B cell (primary cell): ENCODE data around the gene DHX36. TPM values are rescaled to one million over a fixed set of nuclear protein-coding genes. Genes with fewer than 3 reads are reported as not detected.

Source experiments
- ATAC-seq: fragments of 200-7000 bp; cut with Tn5 transposase; one replicate; pipeline ENCODE4 v1.10.0; 2021; ENCODE audit warnings: low read depth, mild to moderate bottlenecking, moderate number of reproducible peaks, moderate library complexity
- CTCF ChIA-PET: fragments of 350-600 bp; sonication (Branson Sonifier 250); formaldehyde crosslinking; loops from one replicate; lab custom pipeline; 2021; ENCODE audit warnings: antibody characterized with exemption, inconsistent platforms; lab: Charles Lee
- POLR2A ChIA-PET: fragments of 350-600 bp; sonication (Branson Sonifier 250); formaldehyde crosslinking; loops from one replicate; lab custom pipeline; 2021; ENCODE audit warnings: antibody characterized with exemption; lab: Charles Lee
- DNase-seq: peaks from one replicate; pipeline ENCODE4 v3.0.0; 2013
- H2AFZ ChIP-seq: 2 replicates; pipeline ENCODE4 v1.6.1; 2012; ENCODE audit warnings: mild to moderate bottlenecking, low read depth, low read length; ENCODE audit not compliant: insufficient read depth, poor library complexity, severe bottlenecking
- H3K27ac ChIP-seq, 2 donors: 1 replicate in 1 of 2; 2 replicates in 1 of 2; pipeline ENCODE4 v1.5.1; 2012 to 2013; ENCODE audit warnings: low read length in 2 of 2, mild to moderate bottlenecking in 2 of 2, moderate library complexity in 1 of 2
- H3K27me3 ChIP-seq, 4 experiments: fragments of 200-600 bp in 1 of 4; sonication (generic) in 1 of 4; replicated peaks in 1 of 4; 1 replicate in 2 of 4; 2 replicates in 2 of 4; pipeline versions ENCODE4 v1.6.1 to v1.7.0; 2013 to 2016; ENCODE audit warnings: low read length in 3 of 4, mild to moderate bottlenecking in 2 of 4, mixed read lengths in 1 of 4, moderate library complexity in 1 of 4; ENCODE audit not compliant: insufficient read depth in 4 of 4, control insufficient read depth in 3 of 4; ENCODE audit errors: control extremely low read depth in 1 of 4
- H3K36me3 ChIP-seq, 2 experiments: replicated peaks in 1 of 2; 1 replicate in 1 of 2; 2 replicates in 1 of 2; pipeline versions ENCODE4 v1.6.1 to v1.7.1; 2013; ENCODE audit warnings: low read length in 1 of 2; ENCODE audit not compliant: insufficient read depth in 2 of 2, control insufficient read depth in 1 of 2; ENCODE audit errors: control extremely low read depth in 1 of 2, extremely low read depth in 1 of 2
- H3K4me1 ChIP-seq, 2 donors: fragments of 200-600 bp in 1 of 2; sonication (generic) in 1 of 2; 1 replicate in 1 of 2; 2 replicates in 1 of 2; pipeline versions ENCODE4 v1.5.1 to v1.6.1; 2013 to 2017; ENCODE audit warnings: low read length in 2 of 2; ENCODE audit not compliant: control insufficient read depth in 2 of 2, insufficient read depth in 2 of 2
- H3K4me2 ChIP-seq: replicated peaks from 2 replicates; pipeline ENCODE3; 2012; ENCODE audit warnings: mild to moderate bottlenecking, low read depth, low read length; ENCODE audit not compliant: poor library complexity, severe bottlenecking
- H3K4me3 ChIP-seq, 5 experiments: fragments of 200-600 bp in 1 of 5; sonication (generic) in 1 of 5; 1 replicate in 3 of 5; 2 replicates in 2 of 5; pipeline versions ENCODE4 v1.5.1 to v1.7.0; 2011 to 2016; ENCODE audit warnings: low read length in 4 of 5, mild to moderate bottlenecking in 4 of 5, low read depth in 2 of 5, control low read depth in 1 of 5, moderate library complexity in 1 of 5; ENCODE audit not compliant: insufficient read depth in 1 of 5; ENCODE audit errors: control extremely low read depth in 1 of 5, extremely low read depth in 1 of 5
- H3K79me2 ChIP-seq: fragments of 200-600 bp; sonication (generic); one replicate; pipeline ENCODE4 v1.6.0; 2016; ENCODE audit warnings: low read length; ENCODE audit not compliant: control insufficient read depth, insufficient read depth
- H3K9ac ChIP-seq: fragments of 200-600 bp; sonication (generic); 2 replicates; pipeline ENCODE4 v1.6.1; 2017; ENCODE audit warnings: mild to moderate bottlenecking, low read length, moderate library complexity
- H3K9me3 ChIP-seq, 3 donors: one replicate each; pipeline versions ENCODE4 v1.6.1 to v1.7.1; 2013; ENCODE audit warnings: low read length in 2 of 3; ENCODE audit not compliant: control insufficient read depth in 2 of 3, insufficient read depth in 1 of 3; ENCODE audit errors: control extremely low read depth in 1 of 3
- H4K20me1 ChIP-seq: 2 replicates; pipeline ENCODE4 v1.6.0; 2012; ENCODE audit warnings: mild to moderate bottlenecking, low read length; ENCODE audit not compliant: insufficient read depth, control insufficient read depth, poor library complexity, severe bottlenecking
- H3K27ac Mint-ChIP-seq: one replicate; pipeline ENCODE4 v1.8.0; 2021; ENCODE audit warnings: mixed read lengths
- H3K27me3 Mint-ChIP-seq: one replicate; pipeline ENCODE4 v1.8.0; 2021; ENCODE audit warnings: mixed read lengths
- H3K4me1 Mint-ChIP-seq: one replicate; pipeline ENCODE4 v1.8.0; 2021; ENCODE audit warnings: mixed read lengths
- H3K4me3 Mint-ChIP-seq: one replicate; pipeline ENCODE4 v1.8.0; 2021; ENCODE audit warnings: mixed read lengths
- H3K9me3 Mint-ChIP-seq: one replicate; pipeline ENCODE4 v1.8.0; 2022; ENCODE audit warnings: mixed read lengths; ENCODE audit not compliant: insufficient read depth
- EZH2 ChIP-seq: IDR thresholded peaks from 2 replicates; pipeline ENCODE4 v1.6.1; 2012; ENCODE audit warnings: borderline replicate concordance, low read depth, mild to moderate bottlenecking, moderate library complexity, low read length; ENCODE audit not compliant: insufficient read depth, poor library complexity, severe bottlenecking
- WGBS: methylation state at CpG from one replicate; pipeline ENCODE4 v1.1.5; 2013; ENCODE audit warnings: missing lambda C conversion rate; ENCODE audit not compliant: insufficient coverage; 5-methylcytosine and 5-hydroxymethylcytosine counted together
- intact Hi-C: fragments of 100-400 bp; cut with micrococcal nuclease; formaldehyde crosslinking; loops from one replicate; pipeline ENCODE4 v1.10.0; 2022
- polyA minus RNA-seq: library from RNA; depleted of rRNA, polyadenylated mRNA; stranded (reverse); fragments of >200 nt; gene quantifications from 2 replicates; pipeline ENCODE4 v1.2.3, GENCODE V29; 2012
- polyA plus RNA-seq: library from polyadenylated mRNA; depleted of rRNA; stranded (reverse); fragments of >200 nt; gene quantifications from 2 replicates; pipeline ENCODE4 v1.2.3, GENCODE V29; 2012
- total RNA-seq, 2 donors: library from RNA; stranded (reverse); fragments of 120-200 nt in 1 of 2; gene quantifications; 1 replicate in 1 of 2; 2 replicates in 1 of 2; pipeline versions ENCODE4 v1.2.3 to v1.2.4, GENCODE V29; 2013 to 2022
- TF ChIP-seq, protein P1 (sequence below): fragments of 200-600 bp; IDR thresholded peaks from one replicate; pipeline ENCODE4 v1.8.0; 2022; ENCODE audit warnings: antibody characterized with exemption, mild to moderate bottlenecking

Gene DHX36
- 113 and 132 TPM in 2 replicates for total RNA-seq
- total RNA-seq (2013) = 81.5 TPM
- polyA plus RNA-seq = 33.4 and 51.7 TPM in 2 replicates
- polyA minus RNA-seq = 16.1 and 22.3 TPM in 2 replicates

GRCh38 chr3:154323891-154324738 lies at the start of gene DHX36:
TSS of gene DHX36 (minus strand) at chr3:154324487. CDS start at chr3:154324416, 71 bp downstream.
- Histone ChIP-seq H3K36me3 (peaks cover 0 to 5% of the 10 kb centered on the region in 2 experiments), H3K9ac (peak within 1 kb of the TSS; percentile 97), H3K4me2 (peak within 1 kb of the TSS; percentile 83), H3K9me3 (no peaks in the 10 kb centered on the region), H3K27ac (peak within 1 kb of the TSS; percentile 94 to 98), H3K4me3 (peak within 1 kb of the TSS; percentile 80 to 92 (median 88)), H3K79me2 (peaks cover 47% of the 10 kb centered on the region), H3K4me1 (peaks cover 42 to 44% of the 10 kb centered on the region in 2 donors), H3K27me3 (no peaks in the 10 kb centered on the region), H4K20me1 (peaks cover 29% of the 10 kb centered on the region), H2AFZ (peak within 1 kb of the TSS; percentile 80)
- peak; percentile 94 for DNase-seq
- ATAC-seq = peak; percentile 90
- Mint-ChIP-seq H3K4me3 (peak within 1 kb of the TSS; percentile 98), H3K27ac (peak within 1 kb of the TSS; percentile 98), H3K27me3 (peaks cover 3% of the 10 kb centered on the region), H3K4me1 (peaks cover 38% of the 10 kb centered on the region), H3K9me3 (no peaks in the 10 kb centered on the region)
- TF ChIP-seq, protein P1, sequence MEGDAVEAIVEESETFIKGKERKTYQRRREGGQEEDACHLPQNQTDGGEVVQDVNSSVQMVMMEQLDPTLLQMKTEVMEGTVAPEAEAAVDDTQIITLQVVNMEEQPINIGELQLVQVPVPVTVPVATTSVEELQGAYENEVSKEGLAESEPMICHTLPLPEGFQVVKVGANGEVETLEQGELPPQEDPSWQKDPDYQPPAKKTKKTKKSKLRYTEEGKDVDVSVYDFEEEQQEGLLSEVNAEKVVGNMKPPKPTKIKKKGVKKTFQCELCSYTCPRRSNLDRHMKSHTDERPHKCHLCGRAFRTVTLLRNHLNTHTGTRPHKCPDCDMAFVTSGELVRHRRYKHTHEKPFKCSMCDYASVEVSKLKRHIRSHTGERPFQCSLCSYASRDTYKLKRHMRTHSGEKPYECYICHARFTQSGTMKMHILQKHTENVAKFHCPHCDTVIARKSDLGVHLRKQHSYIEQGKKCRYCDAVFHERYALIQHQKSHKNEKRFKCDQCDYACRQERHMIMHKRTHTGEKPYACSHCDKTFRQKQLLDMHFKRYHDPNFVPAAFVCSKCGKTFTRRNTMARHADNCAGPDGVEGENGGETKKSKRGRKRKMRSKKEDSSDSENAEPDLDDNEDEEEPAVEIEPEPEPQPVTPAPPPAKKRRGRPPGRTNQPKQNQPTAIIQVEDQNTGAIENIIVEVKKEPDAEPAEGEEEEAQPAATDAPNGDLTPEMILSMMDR = no peak
- TF ChIP-seq EZH2 = no peak
- intact Hi-C loops = loop anchor here (1.0 to 5.0 kb wide), 5 partner anchors 37 to 1546 kb away; partner anchors contain the start of genes C3orf33, GMPS and SLC33A1
- ChIA-PET POLR2A (no interaction called here), CTCF (interaction anchor here (0.9 to 1.4 kb wide), 2 partner anchors 10 to 12 kb away, joined by 3 to 4 read pairs; no protein-coding TSS in a partner anchor)
- WGBS = 1% methylated on average over 44 of the region's 45 CpGs

GRCh38 chr3:154367221-154367620 lies 42.9 kb upstream of the DHX36 start:
- Mint-ChIP-seq H3K4me1 (no peaks in the 10 kb centered on the region), H3K9me3 (no peaks in the 10 kb centered on the region), H3K27ac (no peak overlapping the region), H3K4me3 (no peak overlapping the region), H3K27me3 (peaks cover 4% of the 10 kb centered on the region)
- CTCF ChIA-PET = no interaction called here
- Histone ChIP-seq H3K27ac (no peak overlapping the region), H2AFZ (no peak overlapping the region), H3K4me2 (no peak overlapping the region), H3K27me3 (no peaks in the 10 kb centered on the region), H3K4me3 (no peak overlapping the region), H3K36me3 (no peaks in the 10 kb centered on the region), H3K9me3 (peaks cover 0 to 7% (median 0%) of the 10 kb centered on the region in 3 donors), H3K79me2 (no peaks in the 10 kb centered on the region), H4K20me1 (no peaks in the 10 kb centered on the region), H3K9ac (no peak overlapping the region), H3K4me1 (no peaks in the 10 kb centered on the region)
- WGBS = 60% methylated on average over 1 of the region's 3 CpGs
- TF ChIP-seq, protein P1 = no peak
- no peak for TF ChIP-seq EZH2
- POLR2A ChIA-PET = no interaction called here
- DNase-seq = no peak
- intact Hi-C loops = no loop called here
- no peak for ATAC-seq
